Smooth muscle cell (in vitro differentiated cells): ENCODE measurements around the gene USP22. TPM values are rescaled to one million over a fixed set of nuclear protein-coding genes. Genes with fewer than 3 reads are reported as not detected.
A peak's percentile ranks its signal among the peaks of the same experiment; 100 is the strongest.

Experiments used
- DNase-seq: peaks from one replicate; lab custom pipeline; 2025; ENCODE audit not compliant: unreplicated experiment; lab: John Stamatoyannopoulos, UW
- H2AFZ ChIP-seq: fragments of 200-600 bp; sonication (generic); 2 replicates; pipeline ENCODE4 v1.6.0; 2016; ENCODE audit warnings: antibody characterized with exemption, low read depth, mild to moderate bottlenecking
- H3F3A ChIP-seq: fragments of 200-600 bp; sonication (generic); 2 replicates; pipeline ENCODE4 v1.6.0; 2017; ENCODE audit warnings: antibody characterized with exemption, low read depth
- H3K27ac ChIP-seq: fragments of 200-600 bp; sonication (generic); 2 replicates; pipeline ENCODE4 v1.5.1; 2016; ENCODE audit warnings: low read depth, mild to moderate bottlenecking
- H3K27me3 ChIP-seq: fragments of 200-600 bp; sonication (generic); 2 replicates; pipeline ENCODE4 v1.6.1; 2016; ENCODE audit warnings: low read depth, mild to moderate bottlenecking
- H3K36me3 ChIP-seq: fragments of 200-600 bp; sonication (generic); 2 replicates; pipeline ENCODE4 v1.5.1; 2016; ENCODE audit warnings: low read depth
- H3K4me1 ChIP-seq: fragments of 200-600 bp; sonication (generic); 2 replicates; pipeline ENCODE4 v1.5.1; 2016; ENCODE audit warnings: low read depth
- H3K4me2 ChIP-seq: fragments of 200-600 bp; sonication (generic); 2 replicates; pipeline ENCODE4 v1.6.0; 2016; ENCODE audit warnings: mild to moderate bottlenecking
- H3K4me3 ChIP-seq: fragments of 200-600 bp; sonication (generic); 2 replicates; pipeline ENCODE4 v1.5.1; 2016; ENCODE audit warnings: mild to moderate bottlenecking
- H3K79me2 ChIP-seq: fragments of 200-600 bp; sonication (generic); 2 replicates; pipeline ENCODE4 v1.6.0; 2016; ENCODE audit warnings: low read depth, mild to moderate bottlenecking
- H3K9ac ChIP-seq: fragments of 200-600 bp; sonication (generic); 2 replicates; pipeline ENCODE4 v1.6.0; 2016; ENCODE audit warnings: low read depth
- H3K9me3 ChIP-seq: fragments of 200-600 bp; sonication (generic); replicated peaks from 2 replicates; pipeline ENCODE4 v1.5.1; 2016; ENCODE audit warnings: low read depth
- H4K20me1 ChIP-seq: fragments of 200-600 bp; sonication (generic); 2 replicates; pipeline ENCODE4 v1.6.0; 2016; ENCODE audit warnings: low read depth
- WGBS: methylation state at CpG from one replicate; pipeline ENCODE4 v1.1.7; 2016; ENCODE audit warnings: low lambda C conversion rate; 5-methylcytosine and 5-hydroxymethylcytosine counted together
- polyA plus RNA-seq: library from polyadenylated mRNA; unstranded; fragments of >200 nt; fragmentation: Nextera tagmentation; extraction: Ambion mirVana; gene quantifications from 2 replicates; pipeline ENCODE4 v1.2.1, GENCODE V29; 2016
- total RNA-seq: library from RNA; depleted of rRNA; stranded (reverse); fragments of >200 nt; gene quantifications from 2 replicates; pipeline ENCODE4 v1.2.3, GENCODE V29; 2014
- TF ChIP-seq, protein P1 (sequence below): fragments of 200-600 bp; sonication (generic); IDR thresholded peaks from 2 replicates; pipeline ENCODE4 v1.5.1; 2017; ENCODE audit warnings: borderline replicate concordance, mild to moderate bottlenecking, antibody characterized with exemption; ENCODE audit not compliant: insufficient read depth, poor library complexity, severe bottlenecking

Gene USP22
- total and polyA plus RNA-seq, 2 experiments from 2014 or later = 79.3 to 151 TPM

DNA sequence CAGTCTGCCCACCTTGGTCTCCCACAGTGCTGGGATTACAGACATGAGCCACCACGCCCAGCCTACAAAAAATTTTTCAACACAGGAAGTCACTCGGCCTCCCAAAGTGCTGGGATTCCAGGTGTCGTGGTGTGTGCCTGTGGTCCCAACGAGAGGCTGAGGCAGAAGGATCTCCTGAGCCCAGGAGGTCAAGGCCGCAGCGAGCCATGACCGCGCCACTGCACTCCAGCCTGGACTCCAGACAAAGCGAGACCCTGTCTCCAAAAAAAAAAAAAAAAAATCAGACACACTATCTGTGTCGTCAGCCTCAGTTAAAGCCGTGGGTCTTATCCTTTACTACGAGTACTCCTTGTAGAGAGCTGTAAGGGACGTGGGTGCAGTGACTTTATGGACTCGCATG, 15.8 kb downstream of the USP22 start:
- H3K4me1 ChIP-seq = peaks cover 21% of the 10 kb centered on the region
- DNase-seq = no peak
- peaks cover 100% of the 10 kb centered on the region for H3K79me2 ChIP-seq
- H4K20me1 ChIP-seq = peaks cover 100% of the 10 kb centered on the region
- no peak overlapping the region for H3K4me2 ChIP-seq
- peaks cover 24% of the 10 kb centered on the region for H3F3A ChIP-seq
- H3K9ac ChIP-seq = no peak overlapping the region
- H3K4me3 ChIP-seq = no peak overlapping the region
- 93% methylated on average over 10 of the region's 14 CpGs for WGBS
- H3K27ac ChIP-seq = peak overlapping the region; percentile 87
- no peaks in the 10 kb centered on the region for H3K36me3 ChIP-seq
- H3K9me3 ChIP-seq = no peaks in the 10 kb centered on the region
- TF ChIP-seq, protein P1, sequence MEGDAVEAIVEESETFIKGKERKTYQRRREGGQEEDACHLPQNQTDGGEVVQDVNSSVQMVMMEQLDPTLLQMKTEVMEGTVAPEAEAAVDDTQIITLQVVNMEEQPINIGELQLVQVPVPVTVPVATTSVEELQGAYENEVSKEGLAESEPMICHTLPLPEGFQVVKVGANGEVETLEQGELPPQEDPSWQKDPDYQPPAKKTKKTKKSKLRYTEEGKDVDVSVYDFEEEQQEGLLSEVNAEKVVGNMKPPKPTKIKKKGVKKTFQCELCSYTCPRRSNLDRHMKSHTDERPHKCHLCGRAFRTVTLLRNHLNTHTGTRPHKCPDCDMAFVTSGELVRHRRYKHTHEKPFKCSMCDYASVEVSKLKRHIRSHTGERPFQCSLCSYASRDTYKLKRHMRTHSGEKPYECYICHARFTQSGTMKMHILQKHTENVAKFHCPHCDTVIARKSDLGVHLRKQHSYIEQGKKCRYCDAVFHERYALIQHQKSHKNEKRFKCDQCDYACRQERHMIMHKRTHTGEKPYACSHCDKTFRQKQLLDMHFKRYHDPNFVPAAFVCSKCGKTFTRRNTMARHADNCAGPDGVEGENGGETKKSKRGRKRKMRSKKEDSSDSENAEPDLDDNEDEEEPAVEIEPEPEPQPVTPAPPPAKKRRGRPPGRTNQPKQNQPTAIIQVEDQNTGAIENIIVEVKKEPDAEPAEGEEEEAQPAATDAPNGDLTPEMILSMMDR = no peak
- no peaks in the 10 kb centered on the region for H3K27me3 ChIP-seq
- no peak overlapping the region for H2AFZ ChIP-seq

DNA sequence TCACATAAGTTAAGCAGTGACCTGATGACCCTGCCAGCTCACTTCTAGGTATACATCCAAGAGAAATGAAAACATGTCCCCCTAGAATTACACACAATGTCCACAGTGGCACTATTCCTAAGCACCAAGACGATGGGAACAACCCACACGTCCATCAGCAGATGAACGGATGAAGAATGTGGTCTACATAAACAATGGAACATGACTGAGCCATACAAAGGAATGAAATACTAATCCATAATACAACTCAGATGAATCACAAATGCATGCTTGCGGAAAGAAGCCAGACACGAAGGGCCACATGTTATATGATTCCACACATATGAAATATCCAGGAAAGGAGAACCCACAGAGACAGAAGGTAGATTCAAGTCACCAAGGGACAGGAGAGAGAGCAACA, 17.4 kb downstream of the USP22 start:
- peaks cover 100% of the 10 kb centered on the region for H4K20me1 ChIP-seq
- H3K27ac ChIP-seq = peak overlapping the region; percentile 87
- no peak overlapping the region for H2AFZ ChIP-seq
- H3K4me3 ChIP-seq = no peak overlapping the region
- TF ChIP-seq, protein P1 = no peak
- peaks cover 23% of the 10 kb centered on the region for H3F3A ChIP-seq
- H3K4me1 ChIP-seq = peaks cover 12% of the 10 kb centered on the region
- no peaks in the 10 kb centered on the region for H3K9me3 ChIP-seq
- DNase-seq = no peak
- peaks cover 100% of the 10 kb centered on the region for H3K79me2 ChIP-seq
- H3K36me3 ChIP-seq = no peaks in the 10 kb centered on the region
- WGBS = 67% methylated on average over 5 of the region's 5 CpGs
- no peak overlapping the region for H3K9ac ChIP-seq
- no peak overlapping the region for H3K4me2 ChIP-seq
- no peaks in the 10 kb centered on the region for H3K27me3 ChIP-seq

DNA sequence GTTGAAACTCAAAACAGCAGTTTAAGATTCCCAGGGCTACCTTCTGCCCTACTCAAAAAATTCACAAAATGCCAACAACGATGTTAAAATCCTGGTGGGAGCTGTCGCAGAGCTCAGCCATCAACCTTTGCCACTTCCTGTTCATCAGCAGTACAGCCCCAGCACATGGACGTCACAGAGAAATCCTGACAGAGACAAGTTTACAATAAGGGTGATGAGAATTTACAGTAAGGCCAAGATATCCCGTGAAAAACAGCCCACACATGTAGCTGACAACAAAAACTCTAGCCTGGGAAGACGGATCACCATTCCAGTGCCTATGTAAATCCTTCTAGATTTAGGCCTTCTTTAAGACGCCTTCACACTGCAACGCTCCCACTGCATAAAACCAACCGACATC, 18.8 kb downstream of the USP22 start:
- WGBS = 36% methylated on average over 8 of the region's 8 CpGs

More for the DNA sequence above, 18.8 kb downstream of the USP22 start:
- Histone ChIP-seq H3K9ac (no peak overlapping the region), H3K79me2 (peaks cover 100% of the 10 kb centered on the region), H4K20me1 (peaks cover 100% of the 10 kb centered on the region), H3K9me3 (no peaks in the 10 kb centered on the region), H3K27me3 (no peaks in the 10 kb centered on the region), H3K4me2 (no peak overlapping the region), H3F3A (peaks cover 15% of the 10 kb centered on the region), H3K36me3 (peaks cover 4% of the 10 kb centered on the region), H3K4me3 (no peak overlapping the region), H3K4me1 (peaks cover under 1% of the 10 kb centered on the region), H3K27ac (peak overlapping the region; percentile 87), H2AFZ (no peak overlapping the region)
- TF ChIP-seq, protein P1 = no peak
- no peak for DNase-seq
